Thyroid gland (tissue), 4 donors: ENCODE measurements around the gene DUSP11. TPM values are rescaled to one million over a fixed set of nuclear protein-coding genes. Genes with fewer than 3 reads are reported as not detected.

Experiments used
- DNase-seq, 2 donors: peaks; one replicate each; pipeline ENCODE4 v3.0.0-alpha.2; 2019
- H3K27ac ChIP-seq, 3 donors: fragments of 200-600 bp; sonication (generic); 1 replicate in 2 of 3; 2 replicates in 1 of 3; pipeline ENCODE4 v1.5.1; 2016 to 2019; ENCODE audit warnings: mild to moderate bottlenecking in 1 of 3, moderate library complexity in 1 of 3
- H3K27me3 ChIP-seq: fragments of 200-600 bp; sonication (generic); one replicate; pipeline ENCODE4 v1.5.1; 2019
- H3K36me3 ChIP-seq, 2 donors: fragments of 200-600 bp; sonication (generic); one replicate each; pipeline ENCODE4 v1.5.1; 2016 to 2019
- H3K4me1 ChIP-seq, 2 donors: fragments of 200-600 bp; sonication (generic); one replicate each; pipeline ENCODE4 v1.5.1; 2017 to 2019
- H3K4me3 ChIP-seq, 3 donors: fragments of 200-600 bp; sonication (generic); replicated peaks in 1 of 3; 1 replicate in 2 of 3; 2 replicates in 1 of 3; pipeline ENCODE4 v1.5.1; 2016; ENCODE audit warnings: mild to moderate bottlenecking in 1 of 3
- H3K9me3 ChIP-seq: fragments of 200-600 bp; sonication (generic); one replicate; pipeline ENCODE4 v1.5.1; 2017
- CTCF ChIP-seq, 6 experiments: fragments of 200-600 bp in 3 of 6; fragments of 450-650 bp in 3 of 6; sonication (generic) in 3 of 6; IDR thresholded peaks; one replicate each; pipeline ENCODE4 v1.5.1; 2016 to 2019; ENCODE audit warnings: antibody characterized with exemption in 6 of 6, mild to moderate bottlenecking in 2 of 6, inconsistent platforms in 1 of 6, moderate library complexity in 1 of 6
- POLR2A ChIP-seq, 2 donors: fragments of 450-650 bp; IDR thresholded peaks; one replicate each; pipeline ENCODE4 v1.6.1; 2017; ENCODE audit warnings: antibody characterized with exemption in 2 of 2, mild to moderate bottlenecking in 2 of 2, moderate library complexity in 1 of 2
- WGBS, 2 donors: methylation state at CpG; one replicate each; pipeline ENCODE4 v1.1.5; 2017; 5-methylcytosine and 5-hydroxymethylcytosine counted together
- intact Hi-C: fragments of 100-400 bp; cut with DNase I; formaldehyde crosslinking; loops from one replicate; pipeline ENCODE4 v1.15.1; 2023
- total RNA-seq, 4 donors: library from RNA; depleted of rRNA; stranded (reverse); fragments of >200 nt; gene quantifications; one replicate each; pipeline ENCODE4 v1.2.3, GENCODE V29; 2016

Gene DUSP11
- total RNA-seq, 4 donors from 2014 or later, result 22.2 to 40.0 (median 31.0) TPM

GRCh38 chr2:73822276-73822675 lies 42.4 kb upstream of the DUSP11 start:
- intact Hi-C loops, result loop anchor here (10.0 kb wide), 2 partner anchors 323 to 513 kb away; partner anchors contain the start of gene BOLA3
- no peak overlapping the region for H3K27ac ChIP-seq
- H3K27me3 ChIP-seq, result no peaks in the 10 kb centered on the region
- no peak for DNase-seq
- TF ChIP-seq POLR2A (IDR thresholded peaks at IDR 0.05) (no peak), CTCF (IDR thresholded peaks at IDR 0.05) (no peak)
- no peaks in the 10 kb centered on the region for H3K4me1 ChIP-seq
- no peaks in the 10 kb centered on the region for H3K9me3 ChIP-seq
- 35 to 56% methylated on average over 1 of the region's 1 CpG for WGBS, 2 donors
- H3K4me3 ChIP-seq, result no peak overlapping the region
- H3K36me3 ChIP-seq, result no peaks in the 10 kb centered on the region

- no peak overlapping the region for H3K27ac ChIP-seq
- no peak for DNase-seq
- intact Hi-C loops, result loop anchor here (10.0 kb wide), 2 partner anchors 323 to 513 kb away; partner anchors contain the start of gene BOLA3
- 70 to 72% methylated on average over 2 of the region's 2 CpGs for WGBS, 2 donors
- no peaks in the 10 kb centered on the region for H3K9me3 ChIP-seq
- TF ChIP-seq POLR2A (IDR thresholded peaks at IDR 0.05), result no peak
- TF ChIP-seq CTCF (IDR thresholded peaks at IDR 0.05), result no peak
- H3K36me3 ChIP-seq, result no peaks in the 10 kb centered on the region
- H3K4me3 ChIP-seq, result no peak overlapping the region
- no peaks in the 10 kb centered on the region for H3K27me3 ChIP-seq
- no peaks in the 10 kb centered on the region for H3K4me1 ChIP-seq
Observed at GRCh38 chr2:73821669-73822068, 41.8 kb upstream of the DUSP11 start.

DNA sequence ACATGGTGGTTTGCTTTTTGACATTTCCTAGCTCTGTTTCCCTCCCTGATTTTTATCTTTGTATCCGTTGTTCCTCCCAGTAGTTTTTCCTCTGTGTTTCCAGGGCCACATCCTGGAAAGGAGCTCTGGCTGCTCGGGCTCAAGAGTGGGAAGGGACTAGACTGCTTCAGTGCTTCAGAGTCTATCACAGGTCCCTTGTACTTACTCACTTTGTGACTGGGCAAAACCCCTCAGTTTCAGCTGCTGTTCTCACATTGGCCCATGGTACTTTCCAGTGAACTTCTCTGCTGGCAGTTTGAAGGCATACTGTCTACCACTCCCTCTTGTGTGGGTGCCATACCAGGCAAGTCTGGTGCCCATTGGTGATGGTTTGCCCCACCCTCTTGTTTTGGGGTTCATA lies 41.3 kb upstream of the DUSP11 start:
- Histone ChIP-seq H3K27me3 (no peaks in the 10 kb centered on the region), H3K27ac (no peak overlapping the region), H3K36me3 (no peaks in the 10 kb centered on the region), H3K4me3 (no peak overlapping the region), H3K4me1 (no peaks in the 10 kb centered on the region), H3K9me3 (no peaks in the 10 kb centered on the region)
- WGBS, 2 donors, result 17 to 24% methylated on average over 2 of the region's 2 CpGs
- no peak for TF ChIP-seq CTCF (IDR thresholded peaks at IDR 0.05)
- no peak for TF ChIP-seq POLR2A (IDR thresholded peaks at IDR 0.05)
- DNase-seq, result no peak
- intact Hi-C loops, result loop anchor here (10.0 kb wide), 2 partner anchors 324 to 514 kb away; partner anchors contain the start of gene BOLA3

DNA sequence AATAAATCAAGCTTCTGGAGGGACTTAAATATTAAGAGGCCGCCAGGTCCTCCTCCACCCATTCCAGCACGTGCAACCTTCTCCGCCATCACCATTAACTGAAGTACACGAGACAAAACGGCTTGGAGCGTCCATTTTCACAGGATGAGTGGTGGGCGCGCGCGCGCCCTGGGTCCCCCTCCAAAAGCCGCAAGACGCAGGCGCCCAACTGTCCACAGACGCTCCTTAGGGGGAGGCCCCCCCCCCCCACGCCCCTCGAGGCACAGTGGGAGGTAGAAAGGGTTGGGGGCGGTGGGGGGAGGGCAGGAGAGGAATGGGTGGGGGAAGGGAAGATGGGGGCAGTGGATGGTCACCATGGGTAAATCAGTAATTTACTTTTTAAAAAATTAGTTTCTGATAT lies 38.4 kb upstream of the DUSP11 start:
- intact Hi-C loops, result no loop called here
- DNase-seq, result no peak
- H3K4me3 ChIP-seq, result no peak overlapping the region
- H3K4me1 ChIP-seq, result no peaks in the 10 kb centered on the region
- 84 to 86% methylated on average over 18 of the region's 18 CpGs for WGBS, 2 donors
- TF ChIP-seq CTCF (IDR thresholded peaks at IDR 0.05), result no peak
- TF ChIP-seq POLR2A (IDR thresholded peaks at IDR 0.05), result no peak
- no peaks in the 10 kb centered on the region for H3K9me3 ChIP-seq
- H3K27me3 ChIP-seq, result no peaks in the 10 kb centered on the region
- no peaks in the 10 kb centered on the region for H3K36me3 ChIP-seq
- H3K27ac ChIP-seq, result no peak overlapping the region

DNA sequence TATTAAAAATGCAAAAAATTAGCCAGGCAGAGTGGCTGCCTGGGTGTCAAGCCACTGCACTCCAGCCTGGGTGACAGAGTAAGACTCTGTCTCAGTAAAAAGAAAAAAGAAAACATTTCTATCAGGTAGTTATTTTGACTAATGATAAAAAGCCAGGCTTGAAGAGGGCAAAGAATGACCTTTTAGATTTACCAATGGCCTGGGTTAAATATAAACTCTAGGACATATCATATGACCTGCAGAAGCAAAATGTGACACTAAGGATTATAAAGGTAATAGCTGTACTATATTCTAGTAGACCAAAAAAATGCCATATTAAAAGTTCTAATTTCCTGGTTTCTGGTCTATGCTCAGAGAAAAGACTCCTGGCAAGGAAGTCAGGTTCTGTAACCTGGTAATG lies 32.7 kb upstream of the DUSP11 start:
- no peak overlapping the region for H3K4me3 ChIP-seq

More for the DNA sequence above, 32.7 kb upstream of the DUSP11 start:
- TF ChIP-seq CTCF (IDR thresholded peaks at IDR 0.05) (no peak), POLR2A (IDR thresholded peaks at IDR 0.05) (no peak)
- intact Hi-C loops, result no loop called here
- no peaks in the 10 kb centered on the region for H3K27me3 ChIP-seq
- DNase-seq, result no peak
- no peak overlapping the region for H3K27ac ChIP-seq
- no peaks in the 10 kb centered on the region for H3K4me1 ChIP-seq
- no peaks in the 10 kb centered on the region for H3K36me3 ChIP-seq
- no peaks in the 10 kb centered on the region for H3K9me3 ChIP-seq
